Hippocampal formation (tissue), 2 donors: ENCODE data around the gene PRCP.

ENCODE experiments used
- DNase-seq, 2 donors: peaks; one replicate each; lab custom pipeline; 2025; lab: John Stamatoyannopoulos, UW

The PRCP gene

DNA sequence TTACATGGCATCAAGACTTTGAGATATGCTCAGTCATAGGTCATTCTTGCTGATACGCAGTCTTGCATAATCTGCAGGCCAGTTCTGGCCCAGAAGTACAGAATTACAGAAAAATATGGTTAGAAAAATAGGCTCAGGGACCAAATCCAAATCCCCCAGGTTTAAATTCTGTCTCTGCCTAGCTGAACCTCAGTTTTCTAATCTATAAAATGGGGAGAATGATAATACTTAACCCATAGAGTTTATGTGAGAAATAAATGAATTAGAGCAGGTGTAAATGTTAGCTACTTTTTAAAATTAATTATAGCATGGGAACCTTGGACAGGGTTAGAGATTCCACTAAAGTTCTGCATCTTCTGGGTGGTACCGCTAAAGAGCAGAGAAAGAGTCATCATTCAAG is 114.2 kb downstream of the PRCP start:
- no peak for DNase-seq

DNA sequence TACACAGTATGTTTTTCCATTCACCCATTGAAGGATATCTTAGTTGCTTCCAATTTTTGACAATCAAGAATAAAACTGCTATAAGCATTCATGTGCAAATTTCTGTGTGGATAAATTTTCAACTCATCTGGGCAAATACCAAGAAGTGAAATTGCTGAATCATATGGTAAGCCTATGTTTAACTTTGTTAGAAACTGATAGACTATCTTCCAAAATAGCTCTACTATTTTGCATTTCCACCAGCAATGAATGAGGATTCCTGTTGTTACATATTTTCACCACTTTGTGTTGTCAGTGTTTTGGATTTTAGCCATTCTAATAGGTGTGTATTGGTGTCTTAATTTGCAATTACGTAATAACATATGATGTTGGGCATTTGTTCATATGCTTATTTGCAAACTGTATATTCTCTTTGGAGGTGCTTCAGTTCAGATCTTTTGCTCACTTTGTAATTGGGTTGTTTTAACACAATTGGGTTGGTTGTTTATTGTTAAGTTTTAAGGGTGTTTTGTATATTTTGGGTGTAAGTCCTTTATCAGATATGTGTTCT is 117.3 kb downstream of the PRCP start:
- DNase-seq = no peak

DNA sequence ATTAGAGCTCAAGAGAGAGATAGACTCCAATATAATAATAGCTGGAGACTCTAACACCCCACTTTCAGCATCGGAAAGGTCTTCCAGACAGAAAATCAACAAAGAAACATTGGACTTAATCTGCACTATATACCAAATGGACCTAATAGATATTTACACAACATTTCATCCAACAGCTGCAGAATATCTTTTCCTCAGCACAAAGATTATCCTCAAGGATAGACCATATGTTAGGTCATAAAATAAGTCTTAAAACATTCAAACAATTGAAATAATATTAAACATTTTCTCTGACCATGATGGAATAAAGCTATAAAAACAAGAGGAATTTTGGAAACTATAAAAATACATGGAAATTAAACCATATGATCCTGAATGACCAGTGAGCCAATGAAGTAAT is 121.5 kb downstream of the PRCP start:
- DNase-seq = no peak

DNA sequence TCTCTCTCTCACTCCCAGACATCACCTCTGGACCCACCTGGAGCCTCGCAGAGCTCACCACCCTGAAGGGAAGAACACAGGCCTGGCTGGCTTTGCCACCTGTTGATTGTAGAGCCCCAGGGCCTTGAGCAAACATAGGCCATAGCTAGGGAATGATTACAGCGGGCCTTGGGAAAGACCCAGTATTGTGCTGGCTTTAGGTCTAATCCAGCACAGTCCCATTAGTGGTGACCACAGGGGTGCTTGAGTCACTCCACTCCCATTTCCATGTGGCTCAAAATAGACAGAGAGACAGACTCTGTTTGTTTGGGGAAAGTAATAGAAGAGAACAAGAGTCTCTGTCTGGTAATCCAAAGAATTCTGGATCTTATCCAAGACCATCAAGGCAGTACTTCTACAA is 123.9 kb downstream of the PRCP start:
- no peak for DNase-seq

DNA sequence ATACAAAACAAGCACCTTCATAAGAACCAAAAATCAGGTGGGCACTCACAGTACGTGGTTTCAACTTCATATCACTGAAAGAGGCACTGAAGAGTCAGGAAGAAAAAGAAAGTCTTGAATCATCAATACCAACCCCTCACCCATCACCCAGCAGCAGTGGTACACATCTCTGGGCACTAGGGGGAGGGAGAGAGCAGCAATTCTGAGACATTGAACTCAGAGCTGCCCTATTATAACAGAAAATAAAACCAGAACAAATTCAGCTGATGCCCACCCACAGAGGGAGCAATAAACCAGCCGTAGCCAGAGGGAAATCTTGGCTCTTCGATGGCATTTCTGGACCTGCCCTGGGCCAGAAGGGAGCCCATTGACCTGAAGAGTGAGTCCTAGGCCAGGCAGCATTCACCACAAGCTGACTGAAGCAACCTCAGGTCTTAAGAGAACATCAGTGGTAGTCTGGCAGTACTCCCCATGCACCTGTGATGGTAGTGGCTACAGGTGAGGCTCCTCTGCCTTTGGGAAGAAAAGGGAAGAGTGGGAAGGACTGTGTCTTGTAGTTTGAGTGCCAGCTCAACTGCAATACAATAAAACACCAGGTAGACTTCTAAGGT is 124.4 kb downstream of the PRCP start:
- DNase-seq = peak in 1 of 2 donors; percentile 17

DNA sequence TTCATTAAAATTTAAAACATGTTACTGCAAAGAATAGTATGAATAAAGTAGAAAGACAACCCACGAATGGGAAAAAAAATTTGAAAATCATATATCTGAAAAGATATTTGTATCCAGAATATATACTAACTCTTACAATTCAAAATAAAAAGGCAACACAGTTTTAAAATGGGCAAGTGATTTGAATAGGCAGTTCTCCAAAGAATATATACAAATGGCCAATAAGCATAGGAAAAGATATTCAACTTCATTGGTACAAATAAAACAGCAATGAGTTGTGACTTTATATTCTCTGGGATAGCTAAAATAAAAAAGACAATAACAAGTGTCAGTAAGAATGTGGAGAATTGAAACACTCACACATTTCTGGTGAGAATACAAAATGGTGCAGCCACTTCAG is 125.0 kb downstream of the PRCP start:
- no peak for DNase-seq
